ENCODE data around the gene ANAPC13.

- TF ChIP-seq SP1 (IDR thresholded peaks at IDR 0.05) (no peak), SP1 (CRISPR knock-in tag; IDR thresholded peaks at IDR 0.05) (no peak), ZNF678 (CRISPR knock-in tag; IDR thresholded peaks at IDR 0.05) (no peak), HDAC6 (IDR thresholded peaks at IDR 0.05; ENCODE audit: low read depth, low read length) (no peak)
Observed at GRCh38 chr3:134483195-134483900, 2.4 kb downstream of the ANAPC13 start.

Data from HepG2 (cell line).